DND-41 (cell line): ENCODE results near the gene TEKT2.

ENCODE experiments used
- EZH2 ChIP-seq: IDR thresholded peaks from 3 replicates; pipeline ENCODE4 v1.6.1; 2012; ENCODE audit warnings: borderline replicate concordance, low read depth, mild to moderate bottlenecking, moderate library complexity, low read length, inconsistent platforms; ENCODE audit not compliant: severe bottlenecking
- TF ChIP-seq, protein P1 (sequence below): IDR thresholded peaks from 2 replicates; pipeline ENCODE4 v1.5.1; 2012; ENCODE audit warnings: borderline replicate concordance, low read length, moderate library complexity, mild to moderate bottlenecking; ENCODE audit not compliant: poor library complexity, severe bottlenecking; ENCODE audit errors: extremely low read depth

DNA sequence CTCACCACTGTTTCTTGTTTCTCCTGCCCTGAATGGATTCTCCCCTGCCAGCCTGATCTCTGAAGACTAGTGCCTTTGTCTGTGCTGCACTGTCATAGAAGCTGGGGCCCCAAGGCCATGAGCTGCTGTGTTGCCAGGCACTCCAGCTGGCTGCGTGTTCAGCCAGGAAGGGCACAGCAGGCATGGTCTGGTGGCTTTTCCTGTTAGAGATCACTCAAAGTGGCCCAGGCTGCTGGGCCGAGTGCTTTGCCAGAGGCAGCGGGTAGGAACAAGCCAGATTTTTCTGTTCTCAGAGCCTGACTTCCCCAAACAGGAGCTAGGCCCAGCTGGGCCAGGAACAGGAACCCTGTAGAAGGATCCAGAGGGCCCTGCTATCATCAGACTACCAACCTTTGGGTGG is 10.0 kb downstream of the TEKT2 start:
- TF ChIP-seq, protein P1, sequence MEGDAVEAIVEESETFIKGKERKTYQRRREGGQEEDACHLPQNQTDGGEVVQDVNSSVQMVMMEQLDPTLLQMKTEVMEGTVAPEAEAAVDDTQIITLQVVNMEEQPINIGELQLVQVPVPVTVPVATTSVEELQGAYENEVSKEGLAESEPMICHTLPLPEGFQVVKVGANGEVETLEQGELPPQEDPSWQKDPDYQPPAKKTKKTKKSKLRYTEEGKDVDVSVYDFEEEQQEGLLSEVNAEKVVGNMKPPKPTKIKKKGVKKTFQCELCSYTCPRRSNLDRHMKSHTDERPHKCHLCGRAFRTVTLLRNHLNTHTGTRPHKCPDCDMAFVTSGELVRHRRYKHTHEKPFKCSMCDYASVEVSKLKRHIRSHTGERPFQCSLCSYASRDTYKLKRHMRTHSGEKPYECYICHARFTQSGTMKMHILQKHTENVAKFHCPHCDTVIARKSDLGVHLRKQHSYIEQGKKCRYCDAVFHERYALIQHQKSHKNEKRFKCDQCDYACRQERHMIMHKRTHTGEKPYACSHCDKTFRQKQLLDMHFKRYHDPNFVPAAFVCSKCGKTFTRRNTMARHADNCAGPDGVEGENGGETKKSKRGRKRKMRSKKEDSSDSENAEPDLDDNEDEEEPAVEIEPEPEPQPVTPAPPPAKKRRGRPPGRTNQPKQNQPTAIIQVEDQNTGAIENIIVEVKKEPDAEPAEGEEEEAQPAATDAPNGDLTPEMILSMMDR = no peak
- no peak for TF ChIP-seq EZH2
